SKM-1 (cell line): Measurements from ENCODE around the gene YY1.

ENCODE experiments used
- DNase-seq: peaks from one replicate; lab custom pipeline; 2025; ENCODE audit not compliant: unreplicated experiment; lab: John Stamatoyannopoulos, UW

The YY1 gene

GRCh38 chr14:100241279-100241678 is 2.3 kb downstream of the YY1 start:
- no peak for DNase-seq

- no peak for DNase-seq
Measured at GRCh38 chr14:100243020-100243419, 4.1 kb downstream of the YY1 start.

- DNase-seq, result no peak
Measured at GRCh38 chr14:100246809-100247428, 8.0 kb downstream of the YY1 start.

GRCh38 chr14:100250732-100251465 is 12.0 kb downstream of the YY1 start:
- DNase-seq, result no peak

- no peak for DNase-seq
Measured at GRCh38 chr14:100252684-100253083, 13.7 kb downstream of the YY1 start.

- DNase-seq, result no peak
Measured at GRCh38 chr14:100256339-100256895, 17.5 kb downstream of the YY1 start.

- DNase-seq, result no peak
Measured at GRCh38 chr14:100261621-100262020, 22.7 kb downstream of the YY1 start.

GRCh38 chr14:100262545-100262944 is 23.6 kb downstream of the YY1 start:
- DNase-seq, result no peak

- DNase-seq, result no peak
Measured at GRCh38 chr14:100263141-100263540, 24.2 kb downstream of the YY1 start.

- no peak for DNase-seq
Measured at GRCh38 chr14:100267990-100268389, 29.0 kb downstream of the YY1 start.

- DNase-seq, result no peak
Measured at GRCh38 chr14:100268591-100269207, 29.8 kb downstream of the YY1 start.

GRCh38 chr14:100271247-100271939 is 32.4 kb downstream of the YY1 start:
- no peak for DNase-seq

GRCh38 chr14:100274250-100274649 is 35.3 kb downstream of the YY1 start:
- DNase-seq, result no peak

- DNase-seq, result no peak
Measured at GRCh38 chr14:100275214-100275613, 36.3 kb downstream of the YY1 start.

- no peak for DNase-seq
Measured at GRCh38 chr14:100278702-100279101, 39.8 kb downstream of the YY1 start.

GRCh38 chr14:100279133-100279532 is 40.2 kb downstream of the YY1 start:
- no peak for DNase-seq

GRCh38 chr14:100279563-100279962 is 40.6 kb downstream of the YY1 start:
- DNase-seq, result no peak

GRCh38 chr14:100281286-100282082 is 42.5 kb downstream of the YY1 start:
- DNase-seq, result no peak

- no peak for DNase-seq
Measured at GRCh38 chr14:100282083-100282350, 43.1 kb downstream of the YY1 start.

GRCh38 chr14:100282766-100283419 is 43.9 kb downstream of the YY1 start:
- no peak for DNase-seq
